ENCODE measurements around the gene OR2T12.
"Not testable (repeated sequence)": the region's sequence is repeated elsewhere in the genome, so short reads cannot be mapped to it uniquely, and the experiment has no call there.

OR2T12 gene

GRCh38 chr1:248303324-248303723 lies at the start of gene OR2T12:
Gene OR2T12 (minus strand): TSS chr1:248303424. CDS start chr1:248295578, 7,846 bp downstream.
- DNase-seq, result no peak

DNA sequence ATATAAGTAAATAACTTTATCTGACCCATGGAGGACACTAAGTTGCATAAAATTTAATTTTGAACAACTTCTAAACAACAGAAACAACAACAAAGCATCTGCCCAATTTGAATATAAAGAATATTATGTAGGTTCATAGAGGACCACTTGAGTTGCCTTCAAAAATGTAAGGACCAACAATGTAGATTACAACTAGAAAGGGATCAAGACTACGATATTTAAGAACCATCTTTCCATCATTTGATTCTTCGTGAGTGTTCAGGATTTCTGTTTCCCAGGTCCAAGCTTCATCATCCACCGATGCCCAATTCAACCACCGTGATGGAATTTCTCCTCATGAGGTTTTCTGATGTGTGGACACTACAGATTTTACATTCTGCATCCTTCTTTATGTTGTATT lies 45.3 kb upstream of the OR2T12 start, which contains the start of gene OR14C36:
Gene OR14C36, plus strand, starts transcription at position 301 of the 400 bp plus-strand sequence. Its CDS starts 0 bp downstream, at position 301.
- DNase-seq, result no peak

DNA sequence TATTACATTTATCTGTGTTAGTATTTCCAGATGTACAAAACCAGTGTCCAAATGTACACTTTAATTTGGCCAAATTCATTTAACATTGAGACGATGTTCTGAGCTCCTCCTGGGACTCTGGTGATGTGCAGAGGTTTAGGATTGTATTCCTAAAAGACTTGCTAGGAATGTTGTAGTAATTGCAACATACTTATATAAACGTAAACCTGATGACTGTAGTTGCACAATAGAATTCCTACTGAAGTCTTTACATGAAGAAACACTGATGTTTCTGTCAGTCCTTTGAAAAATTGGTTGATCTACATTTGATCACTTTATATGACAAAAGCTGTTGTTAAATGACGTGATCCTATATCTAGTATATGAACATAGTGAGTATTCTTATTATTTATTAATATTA lies 40.2 kb upstream of the OR2T12 start:
- no peak for DNase-seq

GRCh38 chr1:248324468-248324867 lies 21.2 kb upstream of the OR2T12 start, which contains the start of gene OR2M7:
Gene OR2M7 (minus strand): TSS chr1:248324568. CDS start chr1:248324568, 0 bp downstream.
- DNase-seq, result no peak

GRCh38 chr1:248316796-248317195 lies 13.6 kb upstream of the OR2T12 start:
- no peak for DNase-seq

DNA sequence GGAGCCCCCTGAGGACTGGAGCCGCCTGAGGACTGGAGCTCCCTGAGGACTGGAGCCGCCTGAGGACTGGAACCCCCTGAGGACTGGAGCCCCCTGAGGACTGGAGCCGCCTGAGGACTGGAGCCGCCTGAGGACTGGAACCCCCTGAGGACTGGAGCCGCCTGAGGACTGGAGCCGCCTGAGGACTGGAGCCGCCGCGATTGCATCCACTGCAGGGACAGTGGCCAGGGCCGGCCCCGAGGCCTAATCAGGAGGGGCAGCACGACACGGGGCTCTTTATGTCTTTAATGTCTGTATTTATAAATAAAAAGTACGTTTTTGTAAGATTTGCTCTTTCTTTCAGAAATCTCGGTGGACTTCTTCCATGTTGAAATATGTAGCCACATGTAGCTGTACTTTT lies 3.5 kb upstream of the OR2T12 start:
- not testable (repeated sequence) for DNase-seq

DNA sequence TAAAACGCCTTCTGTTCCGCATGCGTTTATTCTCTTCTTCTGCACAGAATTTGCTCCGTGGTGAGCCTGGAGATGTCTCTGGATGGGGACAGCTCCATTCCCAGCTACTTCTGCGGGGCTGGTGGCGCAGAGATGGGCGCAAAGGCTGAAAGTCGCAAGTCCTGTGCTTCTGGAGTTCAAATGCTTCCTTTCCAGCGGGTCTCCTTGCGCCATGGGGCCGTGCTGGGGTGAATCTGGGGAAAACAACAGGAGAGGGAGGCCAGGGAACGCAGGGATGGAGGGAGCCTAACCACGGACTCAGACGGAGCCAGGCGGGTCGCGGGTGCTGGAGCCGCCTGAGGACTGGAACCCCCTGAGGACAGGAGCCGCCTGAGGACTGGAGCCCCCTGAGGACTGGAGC lies 2.9 kb upstream of the OR2T12 start:
- DNase-seq, result no peak

- not testable (repeated sequence) for DNase-seq
Measured at GRCh38 chr1:248305672-248306071, 2.4 kb upstream of the OR2T12 start.

DNA sequence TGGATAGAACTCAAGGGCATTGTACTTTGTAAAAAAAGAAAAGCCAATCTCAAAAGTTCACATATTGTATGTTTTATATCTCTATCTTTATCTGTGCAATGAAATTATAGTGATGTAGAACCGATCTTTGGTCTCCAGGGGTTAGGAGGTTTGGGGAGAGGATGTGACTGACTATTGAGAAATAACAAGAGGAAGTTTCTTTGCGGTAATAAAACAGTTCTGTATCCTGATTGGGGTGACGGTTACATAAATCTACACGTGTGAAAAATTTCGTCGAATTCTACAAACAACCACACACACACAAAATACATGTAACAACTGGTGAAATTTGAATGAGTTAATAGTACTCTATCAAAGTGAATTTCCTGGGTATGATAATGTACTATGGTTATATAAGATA lies 14.8 kb downstream of the OR2T12 start:
- no peak for DNase-seq

GRCh38 chr1:248277876-248278275 lies 25.3 kb downstream of the OR2T12 start, which contains the start of gene OR2T33:
Gene OR2T33 (minus strand): TSS chr1:248277976. CDS start chr1:248273814, 4,162 bp downstream.
- no peak for DNase-seq

- DNase-seq, result not testable (repeated sequence)
Measured at GRCh38 chr1:248273225-248273624, 30.0 kb downstream of the OR2T12 start.

DNA sequence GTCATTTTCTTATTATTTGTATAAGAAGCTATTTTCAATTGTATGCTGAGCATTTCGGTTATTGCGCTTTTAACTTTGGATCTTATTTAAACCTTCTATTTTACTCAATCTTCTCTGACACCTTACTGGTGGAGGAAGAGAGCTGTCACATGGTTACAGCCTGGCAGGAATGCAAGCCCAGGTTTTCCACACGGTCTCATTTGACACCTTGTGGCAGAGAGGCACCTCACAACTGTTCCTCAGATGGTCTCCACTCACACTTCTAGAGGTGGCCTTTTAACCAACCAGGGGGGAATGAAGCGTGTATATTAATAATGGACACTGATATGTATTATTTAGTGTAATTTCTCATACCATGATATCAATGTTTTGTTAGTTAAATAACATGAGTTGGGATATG lies 35.0 kb downstream of the OR2T12 start:
- no peak for DNase-seq

DNA sequence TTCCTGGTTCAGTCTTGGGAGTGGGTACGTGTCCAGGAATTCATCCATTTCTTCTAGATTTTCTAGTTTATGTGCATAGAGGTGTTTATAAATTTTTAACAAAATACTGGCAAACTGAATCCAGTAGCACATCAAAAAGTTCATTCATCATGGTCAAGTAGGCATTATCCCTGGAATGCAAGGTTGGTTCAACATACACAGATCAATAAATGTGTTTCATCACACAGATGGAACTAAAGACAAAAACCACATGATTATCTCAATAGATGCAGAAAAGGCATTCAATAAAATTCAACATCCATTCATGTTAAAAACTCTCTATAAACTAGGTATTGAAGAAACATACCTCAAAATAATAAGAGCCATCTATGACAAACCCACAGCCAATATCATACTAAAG lies 43.9 kb downstream of the OR2T12 start:
- DNase-seq, result not testable (repeated sequence)

- DNase-seq, result peak in 1 of 2 donors; percentile 14
Measured at GRCh38 chr1:248243204-248243603, 60.0 kb downstream of the OR2T12 start.
